ENCODE data around the gene PKM.

PKM gene

DNA sequence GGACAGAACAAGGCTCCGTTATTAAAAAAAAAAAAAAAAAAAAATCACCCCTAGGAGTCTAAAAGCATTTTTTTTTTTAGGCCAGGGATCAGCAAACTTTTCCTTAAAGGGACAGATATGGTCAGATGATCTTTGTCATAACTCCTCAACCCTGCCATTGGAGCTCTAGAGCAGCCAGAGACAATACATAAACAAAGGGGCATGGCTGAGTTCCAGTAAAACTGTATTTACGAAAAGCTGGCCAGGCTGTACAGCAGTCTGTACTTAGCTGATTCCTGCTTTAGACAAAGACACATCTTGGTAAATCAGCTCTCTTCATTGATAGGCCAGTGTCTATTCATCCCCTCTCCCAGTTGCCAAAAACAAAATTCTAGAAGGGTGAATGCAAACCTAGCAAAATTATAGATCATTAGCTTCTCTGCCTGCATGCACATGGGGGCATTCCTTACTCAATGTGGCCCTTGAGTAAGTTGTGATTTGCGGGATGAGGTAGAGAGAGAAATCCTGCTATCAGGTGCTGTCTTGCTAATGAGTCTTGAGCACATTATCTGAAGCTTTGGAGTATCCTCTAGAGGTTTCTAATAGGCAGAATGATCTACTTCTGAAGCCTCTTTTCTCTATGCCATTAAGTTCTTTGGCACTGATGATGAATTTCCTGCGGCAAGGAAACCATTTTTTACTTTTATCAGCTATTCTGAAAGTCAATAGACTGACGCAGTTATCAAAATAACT, 77.6 kb downstream of the PKM start:
- TF ChIP-seq, protein P1, sequence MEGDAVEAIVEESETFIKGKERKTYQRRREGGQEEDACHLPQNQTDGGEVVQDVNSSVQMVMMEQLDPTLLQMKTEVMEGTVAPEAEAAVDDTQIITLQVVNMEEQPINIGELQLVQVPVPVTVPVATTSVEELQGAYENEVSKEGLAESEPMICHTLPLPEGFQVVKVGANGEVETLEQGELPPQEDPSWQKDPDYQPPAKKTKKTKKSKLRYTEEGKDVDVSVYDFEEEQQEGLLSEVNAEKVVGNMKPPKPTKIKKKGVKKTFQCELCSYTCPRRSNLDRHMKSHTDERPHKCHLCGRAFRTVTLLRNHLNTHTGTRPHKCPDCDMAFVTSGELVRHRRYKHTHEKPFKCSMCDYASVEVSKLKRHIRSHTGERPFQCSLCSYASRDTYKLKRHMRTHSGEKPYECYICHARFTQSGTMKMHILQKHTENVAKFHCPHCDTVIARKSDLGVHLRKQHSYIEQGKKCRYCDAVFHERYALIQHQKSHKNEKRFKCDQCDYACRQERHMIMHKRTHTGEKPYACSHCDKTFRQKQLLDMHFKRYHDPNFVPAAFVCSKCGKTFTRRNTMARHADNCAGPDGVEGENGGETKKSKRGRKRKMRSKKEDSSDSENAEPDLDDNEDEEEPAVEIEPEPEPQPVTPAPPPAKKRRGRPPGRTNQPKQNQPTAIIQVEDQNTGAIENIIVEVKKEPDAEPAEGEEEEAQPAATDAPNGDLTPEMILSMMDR (IDR thresholded peaks at IDR 0.05; ENCODE audit: control insufficient read depth, extremely low read depth, insufficient read depth), result no peak
- DNase-seq (ENCODE audit: low read depth), result peak; percentile 71

More for the DNA sequence above, 77.6 kb downstream of the PKM start:
- H3K4me3 ChIP-seq (ENCODE audit: low read depth, low read length), result no peak overlapping the region

Data from LNCaP clone FGC (cell line).